Measurements from ENCODE around the gene POLL. TPM values are rescaled to one million over a fixed set of nuclear protein-coding genes. Genes with fewer than 3 reads are reported as not detected.

POLL gene
- total and polyA plus RNA-seq, 2 of the 4 experiments (the other 2 are of a cell fraction) = 6.3 to 23.7 TPM

- TF ChIP-seq SMC3 (IDR thresholded peaks at IDR 0.05; ENCODE audit: low read depth, low read length) = no peak
These were observed 42.0 kb upstream of the POLL start (continued) for GRCh38 chr10:101629837-101630632.

GRCh38 chr10:101625821-101626412, 37.9 kb upstream of the POLL start:
- H3K4me3 ChIP-seq (ENCODE audit: insufficient read depth, low read depth, low read length) = no peak overlapping the region
- no peak overlapping the region for H3K27ac ChIP-seq (ENCODE audit: insufficient read depth, low read length)
- no peak overlapping the region for H3K14ac ChIP-seq (replicated peaks; ENCODE audit: low read depth, low read length)
- no peak for ATAC-seq (ENCODE audit: low read depth)
- H3K9ac ChIP-seq (ENCODE audit: low read depth, low read length) = no peak overlapping the region
- in situ Hi-C loops (cut with MboI; ENCODE audit: low sequenced_read_pairs) (no loop called here), intact Hi-C loops (cut with micrococcal nuclease) (no loop called here), dilution Hi-C loops (cut with HindIII; ENCODE audit: low sequenced_read_pairs, unreplicated experiment) (no loop called here)
- H2AK5ac ChIP-seq (ENCODE audit: low read depth, low read length) = no peak overlapping the region
- H4K5ac ChIP-seq (ENCODE audit: low read depth, low read length) = no peak overlapping the region
- no peak overlapping the region for H3K4me2 ChIP-seq (ENCODE audit: low read depth, low read length)
- no peak overlapping the region for H2BK20ac ChIP-seq (ENCODE audit: low read depth, low read length)
- H3K36me3 ChIP-seq (ENCODE audit: control insufficient read depth, insufficient read depth, low read length) = peaks cover 4% of the 10 kb centered on the region
- no peak overlapping the region for H2AFZ ChIP-seq (replicated peaks; ENCODE audit: low read length, poor library complexity)
- no peak overlapping the region for H3K4ac ChIP-seq (ENCODE audit: low read depth, low read length)
- H2AK9ac ChIP-seq (replicated peaks; ENCODE audit: low read depth, low read length, poor library complexity) = no peak overlapping the region
- no peaks in the 10 kb centered on the region for H3K4me1 ChIP-seq (ENCODE audit: control insufficient read depth, insufficient read depth, low read length)
- H2BK15ac ChIP-seq (ENCODE audit: low read depth, low read length) = no peak overlapping the region
- no peak overlapping the region for H3K23ac ChIP-seq (ENCODE audit: low read depth, low read length)
- H3K9me1 ChIP-seq (ENCODE audit: insufficient read depth, low read length) = 0 out of 2 replicates have a peak, but pooled peaks cover 7% of the 10 kb centered on the region
- 100% methylated on average over 1 of the region's 1 CpG; no CpG with 5 or more reads in 1 of the 2 experiments for WGBS, 2 experiments (ENCODE audit: extremely low coverage in 2 of 2, insufficient read length in 1 of 2)
- BruUV-seq (replicated peaks) = no TSS peak
- H3K27me3 ChIP-seq (ENCODE audit: control insufficient read depth, insufficient read depth, low read length) = no peaks in the 10 kb centered on the region
- ChIA-PET CTCF (no interaction called here), POLR2A (ENCODE audit: unreplicated experiment) (no interaction called here)
- no peak overlapping the region for H2BK120ac ChIP-seq (ENCODE audit: low read depth, low read length)
- no peak overlapping the region for H3K18ac ChIP-seq (ENCODE audit: low read depth, low read length)
- H4K8ac ChIP-seq (ENCODE audit: low read depth in 2 of 2, low read length in 2 of 2) = no peak overlapping the region
- no peak overlapping the region for H2BK5ac ChIP-seq (ENCODE audit: low read depth, low read length, poor library complexity, severe bottlenecking)
- no peak overlapping the region for H4K91ac ChIP-seq (ENCODE audit: insufficient read depth, low read depth, low read length)
- no peak overlapping the region for H3K56ac ChIP-seq (ENCODE audit: extremely low read depth, insufficient read depth, low read length)
- H3K79me1 ChIP-seq (ENCODE audit: low read depth in 1 of 2, low read length in 2 of 2) = no peaks in the 10 kb centered on the region
- peaks cover 7% of the 10 kb centered on the region; the same call in 1 of the 2 replicates for H4K20me1 ChIP-seq (ENCODE audit: insufficient read depth, low read length)
- no peaks in the 10 kb centered on the region for H3K9me3 ChIP-seq (ENCODE audit: control insufficient read depth, insufficient read depth, low read length)
- DNase-seq = no peak
- TF ChIP-seq USF2 (IDR thresholded peaks at IDR 0.05; ENCODE audit: low read depth, low read length) (no peak), POLR2A (IDR thresholded peaks at IDR 0.05; ENCODE audit: low read depth, low read length) (no peak), NFE2L2 (IDR thresholded peaks at IDR 0.05; ENCODE audit: low read depth, low read length) (no peak), RAD21 (IDR thresholded peaks at IDR 0.05; ENCODE audit: low read length) (no peak), MAZ (IDR thresholded peaks at IDR 0.05; ENCODE audit: borderline replicate concordance, low read depth, low read length) (no peak), CEBPB (IDR thresholded peaks at IDR 0.05; ENCODE audit: low read depth, low read length) (no peak), SMC3 (IDR thresholded peaks at IDR 0.05; ENCODE audit: low read depth, low read length) (no peak), FOS (IDR thresholded peaks at IDR 0.05; ENCODE audit: low read depth, low read length) (no peak), CHD1 (IDR thresholded peaks at IDR 0.05; ENCODE audit: low read depth, low read length) (no peak), MAFK (IDR thresholded peaks at IDR 0.05; ENCODE audit: low read depth, low read length) (no peak), RCOR1 (IDR thresholded peaks at IDR 0.05; ENCODE audit: insufficient replicate concordance, low read length) (no peak)
- TF ChIP-seq, protein P1, sequence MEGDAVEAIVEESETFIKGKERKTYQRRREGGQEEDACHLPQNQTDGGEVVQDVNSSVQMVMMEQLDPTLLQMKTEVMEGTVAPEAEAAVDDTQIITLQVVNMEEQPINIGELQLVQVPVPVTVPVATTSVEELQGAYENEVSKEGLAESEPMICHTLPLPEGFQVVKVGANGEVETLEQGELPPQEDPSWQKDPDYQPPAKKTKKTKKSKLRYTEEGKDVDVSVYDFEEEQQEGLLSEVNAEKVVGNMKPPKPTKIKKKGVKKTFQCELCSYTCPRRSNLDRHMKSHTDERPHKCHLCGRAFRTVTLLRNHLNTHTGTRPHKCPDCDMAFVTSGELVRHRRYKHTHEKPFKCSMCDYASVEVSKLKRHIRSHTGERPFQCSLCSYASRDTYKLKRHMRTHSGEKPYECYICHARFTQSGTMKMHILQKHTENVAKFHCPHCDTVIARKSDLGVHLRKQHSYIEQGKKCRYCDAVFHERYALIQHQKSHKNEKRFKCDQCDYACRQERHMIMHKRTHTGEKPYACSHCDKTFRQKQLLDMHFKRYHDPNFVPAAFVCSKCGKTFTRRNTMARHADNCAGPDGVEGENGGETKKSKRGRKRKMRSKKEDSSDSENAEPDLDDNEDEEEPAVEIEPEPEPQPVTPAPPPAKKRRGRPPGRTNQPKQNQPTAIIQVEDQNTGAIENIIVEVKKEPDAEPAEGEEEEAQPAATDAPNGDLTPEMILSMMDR (conservative IDR thresholded peaks at IDR 0.05; ENCODE audit: low read depth, low read length) = no peak

Measured in IMR-90 (cell line).